ENCODE measurements around the gene RARG.

RARG gene

DNA sequence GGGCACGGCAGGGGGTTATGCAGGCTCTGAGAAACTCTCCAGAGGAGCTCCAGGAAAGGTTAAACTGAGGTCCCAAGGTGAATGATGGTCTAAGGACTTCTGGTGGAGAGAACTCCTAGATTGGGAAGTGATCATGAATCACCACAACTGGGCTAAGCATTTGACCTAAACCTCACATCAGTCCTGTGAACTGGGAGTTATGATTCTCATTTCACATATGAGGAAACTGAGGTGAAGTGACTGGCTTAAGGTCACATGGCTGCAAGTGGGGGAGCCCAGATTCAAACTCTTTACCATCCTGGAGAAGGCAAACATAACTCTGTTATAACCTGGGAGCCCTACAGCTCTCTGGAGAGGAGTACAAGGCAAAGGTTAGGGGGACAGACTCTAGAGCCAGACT lies 4.2 kb downstream of the RARG start (continued):
- TF ChIP-seq, protein P1, sequence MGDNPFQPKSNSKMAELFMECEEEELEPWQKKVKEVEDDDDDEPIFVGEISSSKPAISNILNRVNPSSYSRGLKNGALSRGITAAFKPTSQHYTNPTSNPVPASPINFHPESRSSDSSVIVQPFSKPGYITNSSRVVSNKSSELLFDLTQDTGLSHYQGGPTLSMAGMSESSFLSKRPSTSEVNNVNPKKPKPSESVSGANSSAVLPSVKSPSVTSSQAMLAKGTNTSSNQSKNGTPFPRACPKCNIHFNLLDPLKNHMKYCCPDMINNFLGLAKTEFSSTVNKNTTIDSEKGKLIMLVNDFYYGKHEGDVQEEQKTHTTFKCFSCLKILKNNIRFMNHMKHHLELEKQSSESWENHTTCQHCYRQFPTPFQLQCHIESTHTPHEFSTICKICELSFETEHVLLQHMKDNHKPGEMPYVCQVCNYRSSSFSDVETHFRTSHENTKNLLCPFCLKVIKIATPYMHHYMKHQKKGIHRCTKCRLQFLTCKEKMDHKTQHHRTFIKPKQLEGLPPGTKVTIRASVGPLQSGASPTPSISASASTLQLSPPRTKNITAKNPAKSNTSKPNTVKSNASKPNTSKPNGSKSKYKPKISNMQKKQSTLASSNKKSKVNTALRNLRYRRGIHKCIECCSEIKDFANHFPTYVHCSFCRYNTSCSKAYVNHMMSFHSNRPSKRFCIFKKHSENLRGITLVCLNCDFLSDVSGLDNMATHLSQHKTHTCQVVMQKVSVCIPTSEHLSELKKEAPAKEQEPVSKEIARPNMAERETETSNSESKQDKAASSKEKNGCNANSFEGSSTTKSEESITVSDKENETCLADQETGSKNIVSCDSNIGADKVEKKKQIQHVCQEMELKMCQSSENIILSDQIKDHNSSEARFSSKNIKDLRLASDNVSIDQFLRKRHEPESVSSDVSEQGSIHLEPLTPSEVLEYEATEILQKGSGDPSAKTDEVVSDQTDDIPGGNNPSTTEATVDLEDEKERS (tag by site-specific recombination; IDR thresholded peaks at IDR 0.05): no peak
- TF ChIP-seq, protein P2, sequence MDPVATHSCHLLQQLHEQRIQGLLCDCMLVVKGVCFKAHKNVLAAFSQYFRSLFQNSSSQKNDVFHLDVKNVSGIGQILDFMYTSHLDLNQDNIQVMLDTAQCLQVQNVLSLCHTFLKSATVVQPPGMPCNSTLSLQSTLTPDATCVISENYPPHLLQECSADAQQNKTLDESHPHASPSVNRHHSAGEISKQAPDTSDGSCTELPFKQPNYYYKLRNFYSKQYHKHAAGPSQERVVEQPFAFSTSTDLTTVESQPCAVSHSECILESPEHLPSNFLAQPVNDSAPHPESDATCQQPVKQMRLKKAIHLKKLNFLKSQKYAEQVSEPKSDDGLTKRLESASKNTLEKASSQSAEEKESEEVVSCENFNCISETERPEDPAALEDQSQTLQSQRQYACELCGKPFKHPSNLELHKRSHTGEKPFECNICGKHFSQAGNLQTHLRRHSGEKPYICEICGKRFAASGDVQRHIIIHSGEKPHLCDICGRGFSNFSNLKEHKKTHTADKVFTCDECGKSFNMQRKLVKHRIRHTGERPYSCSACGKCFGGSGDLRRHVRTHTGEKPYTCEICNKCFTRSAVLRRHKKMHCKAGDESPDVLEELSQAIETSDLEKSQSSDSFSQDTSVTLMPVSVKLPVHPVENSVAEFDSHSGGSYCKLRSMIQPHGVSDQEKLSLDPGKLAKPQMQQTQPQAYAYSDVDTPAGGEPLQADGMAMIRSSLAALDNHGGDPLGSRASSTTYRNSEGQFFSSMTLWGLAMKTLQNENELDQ (tag by site-specific recombination; IDR thresholded peaks at IDR 0.05; ENCODE audit: low read depth): no peak
- TF ChIP-seq ZXDB (tag by site-specific recombination; IDR thresholded peaks at IDR 0.05): no peak
- TF ChIP-seq WT1 (tag by site-specific recombination; IDR thresholded peaks at IDR 0.05): no peak
- no peak for TF ChIP-seq ZNF133 (tag by site-specific recombination; IDR thresholded peaks at IDR 0.05)

DNA sequence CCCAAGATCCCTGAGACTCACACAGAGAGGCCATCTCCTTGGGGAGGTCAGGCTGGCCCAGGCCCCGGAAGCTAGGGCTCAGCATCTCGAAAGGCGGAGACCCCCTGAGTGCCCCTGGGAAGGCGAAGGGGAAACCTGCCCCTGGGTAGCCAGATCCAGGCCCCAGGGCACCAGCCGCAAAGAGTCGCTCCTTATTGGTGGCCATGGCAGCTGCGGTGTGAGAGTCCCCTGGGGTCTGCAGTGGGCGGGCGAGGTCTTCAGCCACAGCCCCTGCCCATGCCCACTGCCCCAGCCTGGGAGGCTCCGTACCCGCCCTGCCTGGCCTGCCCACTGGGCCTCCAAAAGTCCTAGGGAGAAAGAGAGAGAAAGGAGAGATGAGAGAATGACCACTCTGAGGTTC lies 4.7 kb downstream of the RARG start:
- CTCF ChIA-PET: no interaction called here
- H3K4me3 ChIP-seq (ENCODE audit: low read depth, low read length): no peak overlapping the region
- peaks cover under 1% of the 10 kb centered on the region for H3K4me1 ChIP-seq (ENCODE audit: control insufficient read depth, insufficient read depth, low read length)
- H3K27ac ChIP-seq (ENCODE audit: extremely low read depth, low read depth, low read length): no peak overlapping the region
- TF ChIP-seq ZNF416 (tag by site-specific recombination; IDR thresholded peaks at IDR 0.05) (no peak), ZNF514 (tag by site-specific recombination; IDR thresholded peaks at IDR 0.05) (no peak), ZNF76 (tag by site-specific recombination; IDR thresholded peaks at IDR 0.05; ENCODE audit: borderline replicate concordance, low read depth) (no peak), GLI2 (tag by site-specific recombination; IDR thresholded peaks at IDR 0.05; ENCODE audit: borderline replicate concordance, low read depth) (no peak), ZIC2 (tag by site-specific recombination; IDR thresholded peaks at IDR 0.05) (no peak), REPIN1 (tag by site-specific recombination; IDR thresholded peaks at IDR 0.05; ENCODE audit: low read depth) (no peak)
- H3K9me3 ChIP-seq (ENCODE audit: control insufficient read depth, insufficient read depth, low read depth, low read length): no peaks in the 10 kb centered on the region
- POLR2A ChIA-PET: no interaction called here
- no peaks in the 10 kb centered on the region for H3K36me3 ChIP-seq (ENCODE audit: control insufficient read depth in 2 of 2, insufficient read depth in 1 of 2, low read length in 2 of 2)

DNA sequence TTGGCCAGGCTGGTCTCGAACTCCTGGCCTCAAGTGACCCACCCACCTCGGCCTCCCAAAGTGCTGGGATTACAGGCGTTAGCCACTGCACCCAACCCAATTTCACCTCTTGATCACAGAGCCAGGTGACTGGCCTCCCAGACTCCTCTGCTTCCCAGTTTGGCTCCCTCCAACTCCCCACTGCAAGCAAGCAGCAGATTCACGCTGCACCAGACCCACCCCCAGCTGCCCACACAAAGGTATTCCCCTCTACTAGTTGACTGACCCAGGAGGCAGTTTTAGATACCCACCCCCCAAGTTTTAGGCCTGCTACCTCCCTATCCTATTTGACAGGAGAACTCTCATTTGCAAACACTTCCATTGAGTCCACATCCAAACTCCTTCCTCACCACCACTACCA lies 5.2 kb downstream of the RARG start:
- H3K27ac ChIP-seq (ENCODE audit: extremely low read depth, low read depth, low read length): no peak overlapping the region
- no peak for TF ChIP-seq ZNF510 (tag by site-specific recombination; IDR thresholded peaks at IDR 0.05; ENCODE audit: insufficient replicate concordance)
- TF ChIP-seq, protein P1 (tag by site-specific recombination; IDR thresholded peaks at IDR 0.05): no peak
- no peak for TF ChIP-seq YY1 (tag by site-specific recombination; IDR thresholded peaks at IDR 0.05)
- TF ChIP-seq, protein P3, sequence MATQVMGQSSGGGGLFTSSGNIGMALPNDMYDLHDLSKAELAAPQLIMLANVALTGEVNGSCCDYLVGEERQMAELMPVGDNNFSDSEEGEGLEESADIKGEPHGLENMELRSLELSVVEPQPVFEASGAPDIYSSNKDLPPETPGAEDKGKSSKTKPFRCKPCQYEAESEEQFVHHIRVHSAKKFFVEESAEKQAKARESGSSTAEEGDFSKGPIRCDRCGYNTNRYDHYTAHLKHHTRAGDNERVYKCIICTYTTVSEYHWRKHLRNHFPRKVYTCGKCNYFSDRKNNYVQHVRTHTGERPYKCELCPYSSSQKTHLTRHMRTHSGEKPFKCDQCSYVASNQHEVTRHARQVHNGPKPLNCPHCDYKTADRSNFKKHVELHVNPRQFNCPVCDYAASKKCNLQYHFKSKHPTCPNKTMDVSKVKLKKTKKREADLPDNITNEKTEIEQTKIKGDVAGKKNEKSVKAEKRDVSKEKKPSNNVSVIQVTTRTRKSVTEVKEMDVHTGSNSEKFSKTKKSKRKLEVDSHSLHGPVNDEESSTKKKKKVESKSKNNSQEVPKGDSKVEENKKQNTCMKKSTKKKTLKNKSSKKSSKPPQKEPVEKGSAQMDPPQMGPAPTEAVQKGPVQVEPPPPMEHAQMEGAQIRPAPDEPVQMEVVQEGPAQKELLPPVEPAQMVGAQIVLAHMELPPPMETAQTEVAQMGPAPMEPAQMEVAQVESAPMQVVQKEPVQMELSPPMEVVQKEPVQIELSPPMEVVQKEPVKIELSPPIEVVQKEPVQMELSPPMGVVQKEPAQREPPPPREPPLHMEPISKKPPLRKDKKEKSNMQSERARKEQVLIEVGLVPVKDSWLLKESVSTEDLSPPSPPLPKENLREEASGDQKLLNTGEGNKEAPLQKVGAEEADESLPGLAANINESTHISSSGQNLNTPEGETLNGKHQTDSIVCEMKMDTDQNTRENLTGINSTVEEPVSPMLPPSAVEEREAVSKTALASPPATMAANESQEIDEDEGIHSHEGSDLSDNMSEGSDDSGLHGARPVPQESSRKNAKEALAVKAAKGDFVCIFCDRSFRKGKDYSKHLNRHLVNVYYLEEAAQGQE (tag by site-specific recombination; IDR thresholded peaks at IDR 0.05): no peak
- no peak for TF ChIP-seq ZNF248 (tag by site-specific recombination; IDR thresholded peaks at IDR 0.05)
- no peak for TF ChIP-seq ZNF521 (tag by site-specific recombination; IDR thresholded peaks at IDR 0.05)
- TF ChIP-seq SCRT1 (tag by site-specific recombination; IDR thresholded peaks at IDR 0.05; ENCODE audit: borderline replicate concordance): no peak
- TF ChIP-seq ZXDB (tag by site-specific recombination; IDR thresholded peaks at IDR 0.05): no peak
- no peak for TF ChIP-seq HOXA7 (CRISPR knock-in tag; IDR thresholded peaks at IDR 0.05; ENCODE audit: borderline replicate concordance)
- TF ChIP-seq HOXD13 (CRISPR knock-in tag; IDR thresholded peaks at IDR 0.05; ENCODE audit: borderline replicate concordance): no peak
- peaks cover 4% of the 10 kb centered on the region for H3K4me1 ChIP-seq (ENCODE audit: control insufficient read depth, insufficient read depth, low read length)
- ChIA-PET CTCF (interaction anchor here (0.9 to 1.2 kb wide), 2 partner anchors 14 to 161 kb away, joined by 3 read pairs; no protein-coding TSS in a partner anchor), POLR2A (no interaction called here)
- H3K9me3 ChIP-seq (ENCODE audit: control insufficient read depth, insufficient read depth, low read depth, low read length): no peaks in the 10 kb centered on the region
- H3K36me3 ChIP-seq (ENCODE audit: control insufficient read depth in 2 of 2, insufficient read depth in 1 of 2, low read length in 2 of 2): no peaks in the 10 kb centered on the region
- H3K4me3 ChIP-seq (ENCODE audit: low read depth, low read length): no peak overlapping the region

Measured in HEK293 (cell line).